AG09309 (cell line): ENCODE measurements around the gene ZNRF3.
"Not testable (repeated sequence)": the region's sequence is repeated elsewhere in the genome, so short reads cannot be mapped to it uniquely, and the experiment has no call there.

Source experiments
- DNase-seq: peaks from one replicate; pipeline ENCODE4 v3.0.0-alpha.2; 2010; ENCODE audit warnings: low read depth
- H3K4me3 ChIP-seq: 2 replicates; pipeline ENCODE4 v1.5.1; 2011; ENCODE audit warnings: mild to moderate bottlenecking, low read depth, low read length, moderate library complexity; ENCODE audit not compliant: control insufficient read depth
- TF ChIP-seq, protein P1 (sequence below): IDR thresholded peaks from 2 replicates; pipeline ENCODE4 v1.5.1; 2011; ENCODE audit warnings: mild to moderate bottlenecking, low read depth, low read length, inconsistent platforms; ENCODE audit not compliant: insufficient read depth, control insufficient read depth; ENCODE audit errors: missing control alignments

The ZNRF3 gene

DNA sequence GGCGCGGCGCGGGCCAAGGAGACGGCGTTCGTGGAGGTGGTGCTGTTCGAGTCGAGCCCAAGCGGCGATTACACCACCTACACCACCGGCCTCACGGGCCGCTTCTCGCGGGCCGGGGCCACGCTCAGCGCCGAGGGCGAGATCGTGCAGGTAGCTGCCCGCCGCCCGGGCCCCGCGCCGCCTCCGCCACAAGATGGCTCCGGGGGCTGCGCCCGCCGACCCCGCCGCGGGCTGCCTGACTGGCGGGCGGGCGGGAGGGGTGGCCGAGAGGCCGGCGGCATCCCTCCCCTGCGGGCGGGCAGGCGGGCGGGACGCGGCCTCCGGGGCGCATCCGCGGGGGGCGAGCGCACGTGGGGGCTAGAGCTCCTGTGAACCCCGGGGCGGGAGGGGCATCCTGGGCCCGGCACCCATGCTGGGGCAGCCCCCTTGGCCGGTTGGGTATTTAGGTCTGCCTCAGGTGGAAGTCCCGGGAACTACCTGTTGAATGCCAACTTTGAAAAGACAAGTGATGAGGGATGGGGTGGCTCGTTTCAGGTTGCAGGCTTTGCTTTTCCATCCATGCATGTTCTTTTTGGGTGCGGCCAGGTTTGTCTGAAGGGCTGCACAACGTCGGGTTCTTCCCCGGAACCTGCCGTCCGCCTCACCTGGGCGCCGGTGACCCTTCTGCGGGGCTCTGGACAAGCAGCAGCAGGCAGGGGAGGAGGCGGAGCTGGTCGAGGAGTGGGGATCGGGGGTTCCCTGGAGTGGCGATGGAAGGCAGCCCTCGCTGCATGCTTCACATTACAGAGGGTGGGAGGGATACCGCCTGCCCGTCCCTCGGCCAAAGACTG, 760 bp downstream of the ZNRF3 start:
- H3K4me3 ChIP-seq, result peak overlapping the region; percentile 58
- no peak for DNase-seq
- TF ChIP-seq, protein P1, sequence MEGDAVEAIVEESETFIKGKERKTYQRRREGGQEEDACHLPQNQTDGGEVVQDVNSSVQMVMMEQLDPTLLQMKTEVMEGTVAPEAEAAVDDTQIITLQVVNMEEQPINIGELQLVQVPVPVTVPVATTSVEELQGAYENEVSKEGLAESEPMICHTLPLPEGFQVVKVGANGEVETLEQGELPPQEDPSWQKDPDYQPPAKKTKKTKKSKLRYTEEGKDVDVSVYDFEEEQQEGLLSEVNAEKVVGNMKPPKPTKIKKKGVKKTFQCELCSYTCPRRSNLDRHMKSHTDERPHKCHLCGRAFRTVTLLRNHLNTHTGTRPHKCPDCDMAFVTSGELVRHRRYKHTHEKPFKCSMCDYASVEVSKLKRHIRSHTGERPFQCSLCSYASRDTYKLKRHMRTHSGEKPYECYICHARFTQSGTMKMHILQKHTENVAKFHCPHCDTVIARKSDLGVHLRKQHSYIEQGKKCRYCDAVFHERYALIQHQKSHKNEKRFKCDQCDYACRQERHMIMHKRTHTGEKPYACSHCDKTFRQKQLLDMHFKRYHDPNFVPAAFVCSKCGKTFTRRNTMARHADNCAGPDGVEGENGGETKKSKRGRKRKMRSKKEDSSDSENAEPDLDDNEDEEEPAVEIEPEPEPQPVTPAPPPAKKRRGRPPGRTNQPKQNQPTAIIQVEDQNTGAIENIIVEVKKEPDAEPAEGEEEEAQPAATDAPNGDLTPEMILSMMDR, result no peak

DNA sequence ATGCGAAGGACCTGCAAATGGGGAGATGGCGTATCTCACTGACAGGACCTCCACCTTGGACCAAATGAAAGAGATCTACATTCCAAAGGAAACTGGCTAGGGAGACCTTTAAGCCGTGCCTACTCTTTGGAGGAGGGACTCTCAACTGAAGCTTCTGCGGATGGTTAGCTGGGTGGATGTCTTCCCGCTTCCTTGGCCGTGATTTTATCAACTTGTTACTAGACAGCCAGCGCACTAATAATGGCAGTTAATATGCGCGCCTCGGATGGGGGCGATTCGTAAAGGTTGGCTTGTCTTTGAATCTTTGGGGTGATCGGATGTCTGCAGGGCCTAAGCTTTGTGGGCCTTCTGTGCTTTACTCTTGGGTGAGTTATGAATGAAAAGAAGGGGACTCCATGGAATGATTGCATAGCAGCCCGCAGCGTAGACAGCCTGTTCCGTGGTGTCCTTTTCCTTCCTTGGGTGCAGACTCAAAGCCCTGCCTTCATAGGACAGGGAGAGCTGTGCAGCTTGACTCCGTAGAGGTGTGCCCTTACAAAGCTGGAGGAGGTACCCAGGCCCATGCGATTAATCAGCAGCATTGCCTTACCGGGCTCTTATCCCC, 1.5 kb downstream of the ZNRF3 start:
- DNase-seq, result no peak
- TF ChIP-seq, protein P1, result no peak
- peak overlapping the region; percentile 58 for H3K4me3 ChIP-seq

DNA sequence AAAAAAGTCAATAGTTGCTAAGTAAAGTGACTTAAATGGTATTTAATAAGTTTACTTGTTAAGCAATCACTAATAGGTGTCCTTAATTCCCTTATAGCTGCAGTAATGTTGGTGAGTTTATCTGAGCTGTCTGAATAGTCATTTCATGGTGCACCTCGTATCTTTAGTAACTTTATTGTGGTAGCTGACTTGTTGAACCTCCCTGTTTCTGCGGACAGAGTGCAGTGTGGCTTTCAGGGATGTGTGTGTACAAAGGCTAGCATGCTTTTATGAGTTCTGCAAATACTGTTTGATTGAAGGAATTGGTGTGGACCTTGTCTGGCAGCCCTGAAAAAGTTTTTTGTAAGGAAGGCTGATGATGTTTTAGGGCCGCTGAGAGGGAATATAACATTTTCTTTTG, 2.6 kb downstream of the ZNRF3 start:
- TF ChIP-seq, protein P1, result no peak
- no peak overlapping the region for H3K4me3 ChIP-seq
- no peak for DNase-seq

DNA sequence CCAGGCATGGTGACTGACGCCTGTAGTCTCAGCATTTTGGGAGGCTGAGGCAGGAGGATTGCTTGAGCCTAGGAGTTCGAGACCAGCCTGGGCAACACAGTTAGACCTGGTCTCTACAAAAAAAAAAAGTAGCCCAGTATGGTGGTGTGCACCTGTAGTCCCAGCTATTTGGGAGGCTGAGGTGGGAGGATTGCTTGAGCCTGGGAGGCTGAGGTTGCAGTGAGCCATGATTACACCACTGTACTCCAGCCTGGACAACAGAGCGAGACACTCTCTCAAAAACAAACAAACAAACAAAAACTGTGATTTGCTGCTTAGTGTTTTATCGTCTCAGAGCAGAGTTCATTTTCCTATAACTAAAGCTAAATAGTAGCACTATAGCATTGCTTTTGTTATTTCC, 3.3 kb downstream of the ZNRF3 start:
- DNase-seq, H3K4me3 ChIP-seq: not testable (repeated sequence)

DNA sequence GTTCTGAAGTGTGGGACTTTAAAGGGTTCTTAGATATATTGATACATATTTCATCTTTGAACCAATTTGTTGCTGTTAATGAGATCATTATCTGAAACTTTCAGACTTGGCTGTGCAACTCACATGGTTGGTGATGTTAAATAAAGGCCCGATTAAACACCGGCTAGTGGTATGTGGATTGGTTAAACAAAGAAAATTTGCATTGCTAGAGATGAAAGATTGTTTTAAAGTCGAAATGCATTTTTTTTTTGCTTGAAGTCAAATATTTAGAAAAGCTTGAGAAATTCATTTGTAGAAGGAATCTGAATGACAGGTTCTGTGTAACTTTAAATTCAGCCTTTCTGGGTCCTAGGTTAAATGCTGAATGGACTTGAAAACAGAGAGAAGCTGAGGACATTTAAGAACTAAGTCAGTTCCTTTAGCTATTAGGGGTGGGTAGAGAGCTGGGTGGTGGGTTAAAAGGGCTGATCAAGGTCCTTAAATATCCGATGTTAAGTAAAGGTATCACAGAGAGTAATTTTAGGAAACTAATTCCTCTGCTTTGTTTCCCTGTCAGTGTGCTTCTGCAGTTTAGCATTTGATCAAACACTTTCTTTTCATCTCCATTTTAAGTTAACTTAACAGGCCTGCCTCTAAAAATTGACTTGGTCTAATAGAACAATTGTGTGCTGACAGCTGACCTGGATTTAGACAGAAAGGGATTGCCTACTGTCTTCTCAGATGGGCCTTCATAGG, 4.5 kb downstream of the ZNRF3 start:
- no peak overlapping the region for H3K4me3 ChIP-seq
- TF ChIP-seq, protein P1, result no peak
- no peak for DNase-seq

DNA sequence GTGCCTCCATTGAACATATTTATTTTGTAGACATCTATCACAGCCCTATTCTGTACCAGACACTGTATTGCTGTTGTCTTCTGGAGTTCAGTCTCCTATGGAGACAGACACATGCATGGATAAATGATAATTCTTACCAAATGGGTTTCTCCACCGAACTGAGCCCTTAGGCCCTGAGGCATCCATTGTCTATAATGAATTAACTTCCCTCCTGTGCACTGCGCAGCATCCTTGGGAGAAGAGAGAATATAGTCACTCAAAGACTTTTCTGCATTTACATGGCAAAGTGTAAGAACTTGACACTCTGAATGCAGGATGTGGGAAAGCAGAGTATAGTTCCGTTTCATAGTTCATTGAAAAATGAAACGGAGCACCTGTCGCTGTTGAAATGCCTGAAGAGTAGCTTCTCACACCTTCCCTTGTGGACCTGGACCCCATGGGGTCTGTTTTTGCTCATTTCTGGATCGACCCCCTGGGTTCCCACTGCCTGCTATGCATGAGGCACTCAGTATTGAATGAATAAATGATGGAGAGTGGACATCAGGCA, 6.2 kb downstream of the ZNRF3 start:
- no peak for DNase-seq
- TF ChIP-seq, protein P1, result no peak

DNA sequence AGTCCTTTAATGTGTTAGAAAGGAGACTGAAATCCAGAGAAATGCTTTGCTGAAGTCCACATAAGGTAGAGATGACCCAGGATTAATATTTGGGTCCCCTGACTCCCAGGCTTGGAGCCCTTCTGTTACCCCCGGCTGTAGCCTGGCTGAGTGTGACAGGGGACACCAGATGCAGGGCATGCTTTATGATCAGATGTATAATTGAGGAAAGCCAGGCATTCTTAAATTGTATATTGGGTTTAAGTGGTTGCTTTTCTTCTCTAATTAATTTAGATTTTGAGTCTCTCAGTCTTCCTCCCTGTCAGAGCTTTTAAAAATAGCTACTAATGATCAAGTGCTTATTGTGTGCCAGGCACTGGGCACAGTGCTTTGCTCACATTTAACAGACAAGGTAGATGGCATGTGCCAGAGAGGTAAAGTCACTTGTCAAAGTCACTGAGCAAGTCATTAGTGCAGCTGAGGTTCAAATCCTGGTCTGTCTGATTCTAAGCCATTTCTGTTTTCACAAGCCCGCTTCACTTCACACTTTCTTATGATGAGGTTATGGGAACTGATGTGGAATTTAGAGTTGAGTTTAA, 7.9 kb downstream of the ZNRF3 start:
- H3K4me3 ChIP-seq, result no peak overlapping the region
- no peak for DNase-seq
- TF ChIP-seq, protein P1, result no peak

More for the DNA sequence above, 6.2 kb downstream of the ZNRF3 start:
- no peak overlapping the region for H3K4me3 ChIP-seq
